IMR-90 (cell line): ENCODE results near the gene KLHL9. TPM values are rescaled to one million over a fixed set of nuclear protein-coding genes. Genes with fewer than 3 reads are reported as not detected.

ENCODE experiments used
- ATAC-seq: fragments of 200-7000 bp; cut with Tn5 transposase; 2 replicates; pipeline ENCODE4 v1.9.1; 2020; ENCODE audit warnings: low read depth, mild to moderate bottlenecking, moderate library complexity
- BruUV-seq: library from RNA; stranded (reverse); fragments of 400-500 nt; replicated peaks from 2 replicates; lab custom pipeline; 2021; lab: Mats Ljungman, UMichigan
- CTCF ChIA-PET: fragments of 300-600 bp; formaldehyde crosslinking; extraction: SDS; loops from one replicate; lab custom pipeline; 2021; ENCODE audit warnings: antibody characterized with exemption; lab: Yijun Ruan, JAX
- POLR2A ChIA-PET: fragments of 300-600 bp; sonication (Branson Sonifier 250); formaldehyde crosslinking; loops from one replicate; lab custom pipeline; 2022; ENCODE audit warnings: antibody characterized with exemption; ENCODE audit not compliant: unreplicated experiment; lab: Charles Lee
- DNase-seq: peaks from one replicate; pipeline ENCODE4 v3.0.0; 2013
- H2AFZ ChIP-seq: replicated peaks from 2 replicates; pipeline ENCODE3; 2013; ENCODE audit warnings: low read length, mild to moderate bottlenecking; ENCODE audit not compliant: poor library complexity
- H2AK5ac ChIP-seq: 2 replicates; pipeline ENCODE4 v1.6.1; 2013; ENCODE audit warnings: low read depth, low read length, inconsistent platforms
- H2AK9ac ChIP-seq: replicated peaks from 2 replicates; pipeline ENCODE3; 2013; ENCODE audit warnings: mild to moderate bottlenecking, low read depth, low read length, moderate library complexity; ENCODE audit not compliant: poor library complexity
- H2BK120ac ChIP-seq: 2 replicates; pipeline ENCODE4 v1.6.1; 2013; ENCODE audit warnings: low read depth, low read length, inconsistent platforms
- H2BK15ac ChIP-seq: 3 replicates; pipeline ENCODE4 v1.6.1; 2013; ENCODE audit warnings: low read depth, low read length, inconsistent platforms
- H2BK20ac ChIP-seq: 2 replicates; pipeline ENCODE4 v1.6.1; 2013; ENCODE audit warnings: low read depth, mild to moderate bottlenecking, inconsistent platforms, low read length, moderate library complexity
- H2BK5ac ChIP-seq: 2 replicates; pipeline ENCODE4 v1.6.1; 2013; ENCODE audit warnings: mild to moderate bottlenecking, low read depth, low read length, inconsistent platforms; ENCODE audit not compliant: poor library complexity, severe bottlenecking
- H3K14ac ChIP-seq: replicated peaks from 2 replicates; pipeline ENCODE4 v1.6.1; 2013; ENCODE audit warnings: low read depth, low read length, inconsistent platforms
- H3K18ac ChIP-seq: 2 replicates; pipeline ENCODE4 v1.6.1; 2013; ENCODE audit warnings: low read depth, low read length, control low read depth
- H3K23ac ChIP-seq: 2 replicates; pipeline ENCODE4 v1.6.1; 2013; ENCODE audit warnings: low read depth, low read length, inconsistent platforms
- H3K27ac ChIP-seq: 2 replicates; pipeline ENCODE4 v1.5.1; 2013; ENCODE audit warnings: mild to moderate bottlenecking, control low read depth, low read length; ENCODE audit not compliant: insufficient read depth
- H3K27me3 ChIP-seq: 2 replicates; pipeline ENCODE4 v1.6.1; 2013; ENCODE audit warnings: low read length; ENCODE audit not compliant: control insufficient read depth, insufficient read depth
- H3K36me3 ChIP-seq: 2 replicates; pipeline ENCODE4 v1.6.1; 2013; ENCODE audit warnings: low read length, mixed read lengths; ENCODE audit not compliant: control insufficient read depth, insufficient read depth
- H3K4ac ChIP-seq: 2 replicates; pipeline ENCODE4 v1.6.1; 2013; ENCODE audit warnings: low read depth, low read length, inconsistent platforms
- H3K4me1 ChIP-seq: 2 replicates; pipeline ENCODE4 v1.6.1; 2013; ENCODE audit warnings: low read length, mixed read lengths; ENCODE audit not compliant: control insufficient read depth, insufficient read depth
- H3K4me2 ChIP-seq: 2 replicates; pipeline ENCODE4 v1.6.1; 2013; ENCODE audit warnings: low read depth, mild to moderate bottlenecking, control low read depth, low read length, moderate library complexity
- H3K4me3 ChIP-seq: 2 replicates; pipeline ENCODE4 v1.5.1; 2013; ENCODE audit warnings: low read depth, mild to moderate bottlenecking, control low read depth, low read length, moderate library complexity; ENCODE audit not compliant: insufficient read depth
- H3K56ac ChIP-seq: 2 replicates; pipeline ENCODE4 v1.6.1; 2013; ENCODE audit warnings: low read length, inconsistent platforms; ENCODE audit not compliant: insufficient read depth; ENCODE audit errors: extremely low read depth
- H3K79me1 ChIP-seq, 2 experiments: 2 replicates each; pipeline ENCODE4 v1.6.1; 2013; ENCODE audit warnings: low read length in 2 of 2, inconsistent platforms in 1 of 2, low read depth in 1 of 2
- H3K9ac ChIP-seq: 2 replicates; pipeline ENCODE4 v1.6.1; 2013; ENCODE audit warnings: low read depth, low read length, control low read depth
- H3K9me1 ChIP-seq: 2 replicates; pipeline ENCODE4 v1.6.1; 2013; ENCODE audit warnings: low read length, inconsistent platforms; ENCODE audit not compliant: insufficient read depth
- H3K9me3 ChIP-seq: 2 replicates; pipeline ENCODE4 v1.6.1; 2013; ENCODE audit warnings: low read length; ENCODE audit not compliant: control insufficient read depth, insufficient read depth
- H4K20me1 ChIP-seq: 2 replicates; pipeline ENCODE4 v1.6.1; 2013; ENCODE audit warnings: low read length, inconsistent platforms; ENCODE audit not compliant: insufficient read depth
- H4K5ac ChIP-seq: 2 replicates; pipeline ENCODE4 v1.6.1; 2013; ENCODE audit warnings: mild to moderate bottlenecking, low read depth, low read length, control low read depth
- H4K8ac ChIP-seq, 2 experiments: 2 replicates each; pipeline ENCODE4 v1.6.1; 2013; ENCODE audit warnings: low read depth in 2 of 2, low read length in 2 of 2, control low read depth in 1 of 2, inconsistent platforms in 1 of 2
- H4K91ac ChIP-seq: 2 replicates; pipeline ENCODE4 v1.6.1; 2013; ENCODE audit warnings: low read depth, low read length, inconsistent platforms; ENCODE audit not compliant: insufficient read depth
- BHLHE40 ChIP-seq: fragments of 150-350 bp; IDR thresholded peaks from 2 replicates; pipeline ENCODE4 v1.6.1; 2016; ENCODE audit warnings: mild to moderate bottlenecking, low read depth, low read length
- CHD1 ChIP-seq: IDR thresholded peaks from 2 replicates; pipeline ENCODE4 v1.6.1; 2012; ENCODE audit warnings: low read depth, low read length, improper control_type of control experiment
- CTCF ChIP-seq: conservative IDR thresholded peaks from 2 replicates; pipeline ENCODE4 v1.5.1; 2012; ENCODE audit warnings: mild to moderate bottlenecking, low read depth, low read length, improper control_type of control experiment
- MAFK ChIP-seq: IDR thresholded peaks from 2 replicates; pipeline ENCODE4 v1.6.1; 2012; ENCODE audit warnings: low read depth, low read length, improper control_type of control experiment
- MXI1 ChIP-seq: IDR thresholded peaks from 2 replicates; pipeline ENCODE4 v1.6.1; 2012; ENCODE audit warnings: low read depth, mild to moderate bottlenecking, low read length, moderate library complexity, borderline replicate concordance
- NFE2L2 ChIP-seq: fragments of 150-350 bp; IDR thresholded peaks from 2 replicates; pipeline ENCODE4 v1.6.1; 2016; ENCODE audit warnings: low read depth, mild to moderate bottlenecking, low read length
- POLR2A ChIP-seq: IDR thresholded peaks from 2 replicates; pipeline ENCODE4 v1.6.1; 2012; ENCODE audit warnings: mild to moderate bottlenecking, low read depth, low read length
- RAD21 ChIP-seq: IDR thresholded peaks from 2 replicates; pipeline ENCODE4 v1.6.1; 2012; ENCODE audit warnings: low read length, improper control_type of control experiment
- RFX5 ChIP-seq: IDR thresholded peaks from 2 replicates; pipeline ENCODE4 v1.8.0; 2012; ENCODE audit warnings: low read depth, mild to moderate bottlenecking, low read length, moderate library complexity
- SMC3 ChIP-seq: fragments of 150-350 bp; IDR thresholded peaks from 2 replicates; pipeline ENCODE4 v1.6.1; 2016; ENCODE audit warnings: low read depth, mild to moderate bottlenecking, antibody characterized with exemption, low read length, moderate library complexity
- WGBS, 2 experiments: methylation state at CpG; one replicate each; pipeline versions ENCODE4 v1.1.5 to v1.1.7; 2013; ENCODE audit warnings: missing lambda C conversion rate in 2 of 2; ENCODE audit not compliant: insufficient read length in 1 of 2; ENCODE audit errors: extremely low coverage in 2 of 2; 5-methylcytosine and 5-hydroxymethylcytosine counted together
- dilution Hi-C: fragments of 300-500 bp; cut with HindIII; formaldehyde crosslinking; loops from one replicate; pipeline ENCODE4 v1.14.3; 2018; ENCODE audit warnings: low sequenced_read_pairs; ENCODE audit not compliant: unreplicated experiment
- in situ Hi-C: fragments of 300-500 bp; cut with MboI; formaldehyde crosslinking; loops from 3 replicates; pipeline ENCODE4 v1.14.3; 2019; ENCODE audit warnings: low sequenced_read_pairs, inconsistent platforms, mixed read lengths
- intact Hi-C: fragments of 100-400 bp; cut with micrococcal nuclease; formaldehyde crosslinking; loops from 2 replicates; pipeline ENCODE4 v1.10.0; 2022
- polyA plus RNA-seq, 3 experiments: library from polyadenylated mRNA; depleted of rRNA; stranded (reverse); fragments of >200 nt; gene quantifications; 2 replicates each; pipeline ENCODE4 v1.2.3, GENCODE V29; 2012; ENCODE audit warnings: low replicate concordance in 1 of 3
- total RNA-seq: library from RNA; depleted of rRNA; stranded (reverse); fragments of >200 nt; gene quantifications from 2 replicates; pipeline ENCODE4 v1.2.3, GENCODE V29; 2012

The KLHL9 gene
- total and polyA plus RNA-seq, 2 of the 4 experiments (the other 2 are of a cell fraction) = 12.9 to 46.4 TPM

GRCh38 chr9:21326526-21327139 lies 8.6 kb downstream of the KLHL9 start:
- ChIA-PET CTCF (interaction anchor here (0.6 to 1.3 kb wide), 7 partner anchors 8 to 129 kb away, joined by 3 to 11 read pairs (median 4); partner anchors contain the start of gene KLHL9), POLR2A (interaction anchor here (0.6 kb wide), 1 partner anchor 656 kb away, joined by 5 read pairs; no protein-coding TSS in a partner anchor)
- H3K4me3 ChIP-seq = no peak overlapping the region
- H2BK20ac ChIP-seq = no peak overlapping the region
- 0 out of 2 replicates have a peak, but pooled peaks cover under 1% of the 10 kb centered on the region for H3K4me1 ChIP-seq
- H3K14ac ChIP-seq = no peak overlapping the region
- no peak overlapping the region for H2AK5ac ChIP-seq
- no peak overlapping the region for H4K8ac ChIP-seq
- no peak overlapping the region for H2BK120ac ChIP-seq
- H3K36me3 ChIP-seq = peaks cover 17% of the 10 kb centered on the region
- H2AFZ ChIP-seq = no peak overlapping the region
- dilution Hi-C loops = no loop called here
- H3K56ac ChIP-seq = no peak overlapping the region
- H2AK9ac ChIP-seq = no peak overlapping the region
- H4K5ac ChIP-seq = no peak overlapping the region
- BruUV-seq = no TSS peak
- no peak overlapping the region for H3K23ac ChIP-seq
- no peak overlapping the region for H3K4me2 ChIP-seq
- H3K9me3 ChIP-seq = no peaks in the 10 kb centered on the region
- no peak overlapping the region for H3K9ac ChIP-seq
- no peak overlapping the region for H4K91ac ChIP-seq
- no peak overlapping the region for H2BK15ac ChIP-seq
- H2BK5ac ChIP-seq = no peak overlapping the region
- H3K79me1 ChIP-seq = peaks cover 12 to 22% of the 10 kb centered on the region in 2 experiments; a peak in 3 of 4 replicates
- no peak overlapping the region for H3K4ac ChIP-seq
- peak; percentile 44 for DNase-seq
- WGBS, 2 experiments = no CpG with 5 or more reads among the region's 2 CpGs
- H3K18ac ChIP-seq = no peak overlapping the region
- H4K20me1 ChIP-seq = peaks cover 36% of the 10 kb centered on the region
- TF ChIP-seq RAD21 (peak; percentile 83), SMC3 (peak; percentile 47), MAFK (no peak), CHD1 (no peak), POLR2A (no peak), NFE2L2 (no peak), MXI1 (no peak), BHLHE40 (no peak), CTCF (peak; percentile 72), RFX5 (no peak)
- peaks cover under 1% of the 10 kb centered on the region; the same call in 1 of the 2 replicates for H3K9me1 ChIP-seq
- H3K27ac ChIP-seq = no peak overlapping the region
- in situ Hi-C loops = loop anchor here (25.0 kb wide), 2 partner anchors 336 to 686 kb away; partner anchors contain the start of gene CDKN2B
- peak; percentile 78 for ATAC-seq
- H3K27me3 ChIP-seq = no peaks in the 10 kb centered on the region
- intact Hi-C loops = loop anchor here (2.0 to 10.0 kb wide), 4 partner anchors 70 to 918 kb away; no protein-coding TSS in a partner anchor
